Sigmoid colon (tissue), 4 donors: ENCODE results near the gene CHCHD10.

ENCODE experiments used
- EP300 ChIP-seq, 4 donors: sonication (generic); formaldehyde crosslinking; IDR thresholded peaks; one replicate each; pipeline ENCODE4 v1.6.1; 2017; ENCODE audit warnings: antibody characterized with exemption in 4 of 4
- POLR2A ChIP-seq, 2 donors: fragments of 450-650 bp; IDR thresholded peaks; one replicate each; pipeline ENCODE4 v1.6.1; 2016; ENCODE audit warnings: antibody characterized with exemption in 2 of 2, mild to moderate bottlenecking in 2 of 2, moderate library complexity in 2 of 2
- TF ChIP-seq, protein P1 (sequence below), 4 experiments: fragments of 450-650 bp in 3 of 4; fragments of 200-600 bp in 1 of 4; IDR thresholded peaks; one replicate each; pipeline ENCODE4 v1.5.1; 2016 to 2019; ENCODE audit warnings: antibody characterized with exemption in 4 of 4, mild to moderate bottlenecking in 3 of 4, moderate library complexity in 2 of 4

DNA sequence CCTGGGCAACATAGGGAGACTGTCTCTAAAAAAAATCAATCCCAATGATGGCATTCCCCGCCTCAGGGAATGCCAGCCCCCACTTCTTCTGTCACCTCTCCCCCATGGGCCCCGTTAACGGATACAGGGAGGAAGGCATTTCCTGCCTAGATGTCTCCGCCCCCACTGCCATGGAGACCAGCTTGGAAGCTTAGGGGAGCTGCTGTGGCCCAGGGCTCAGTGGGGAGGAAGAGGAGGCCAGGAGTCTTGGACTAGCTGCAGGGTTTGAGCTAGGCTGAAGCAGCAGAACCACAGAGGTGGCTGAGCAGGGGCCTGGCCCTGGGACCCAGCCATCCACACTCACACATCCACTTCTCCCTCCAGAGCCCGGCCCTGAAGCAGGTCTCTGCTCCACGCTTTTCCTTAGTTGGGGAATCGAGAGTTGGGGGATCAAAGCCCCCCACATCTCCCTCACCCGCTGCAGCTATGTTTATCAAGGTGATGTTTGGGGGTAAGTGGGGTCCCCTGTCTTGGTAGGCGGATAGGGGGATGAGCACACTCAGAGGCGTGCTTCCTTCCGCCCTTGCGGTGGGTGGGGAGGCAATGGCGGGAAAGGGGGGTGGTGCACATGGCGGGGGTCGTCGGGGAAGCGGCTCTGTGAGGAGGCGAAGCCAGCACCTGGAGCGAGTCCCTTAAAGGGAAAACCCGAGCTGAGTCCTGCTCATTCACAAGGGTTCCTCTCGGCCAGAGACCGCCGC is 4.8 kb downstream of the CHCHD10 start, which contains the start of gene C22orf15:
- TF ChIP-seq POLR2A (IDR thresholded peaks at IDR 0.05) (no peak), EP300 (IDR thresholded peaks at IDR 0.05) (no peak)
- TF ChIP-seq, protein P1, sequence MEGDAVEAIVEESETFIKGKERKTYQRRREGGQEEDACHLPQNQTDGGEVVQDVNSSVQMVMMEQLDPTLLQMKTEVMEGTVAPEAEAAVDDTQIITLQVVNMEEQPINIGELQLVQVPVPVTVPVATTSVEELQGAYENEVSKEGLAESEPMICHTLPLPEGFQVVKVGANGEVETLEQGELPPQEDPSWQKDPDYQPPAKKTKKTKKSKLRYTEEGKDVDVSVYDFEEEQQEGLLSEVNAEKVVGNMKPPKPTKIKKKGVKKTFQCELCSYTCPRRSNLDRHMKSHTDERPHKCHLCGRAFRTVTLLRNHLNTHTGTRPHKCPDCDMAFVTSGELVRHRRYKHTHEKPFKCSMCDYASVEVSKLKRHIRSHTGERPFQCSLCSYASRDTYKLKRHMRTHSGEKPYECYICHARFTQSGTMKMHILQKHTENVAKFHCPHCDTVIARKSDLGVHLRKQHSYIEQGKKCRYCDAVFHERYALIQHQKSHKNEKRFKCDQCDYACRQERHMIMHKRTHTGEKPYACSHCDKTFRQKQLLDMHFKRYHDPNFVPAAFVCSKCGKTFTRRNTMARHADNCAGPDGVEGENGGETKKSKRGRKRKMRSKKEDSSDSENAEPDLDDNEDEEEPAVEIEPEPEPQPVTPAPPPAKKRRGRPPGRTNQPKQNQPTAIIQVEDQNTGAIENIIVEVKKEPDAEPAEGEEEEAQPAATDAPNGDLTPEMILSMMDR (IDR thresholded peaks at IDR 0.05), result no peak
